KMS-11 (cell line): ENCODE data around the gene C1orf105.

Source experiments
- H2AFZ ChIP-seq: fragments of 200-600 bp; sonication (generic); 2 replicates; pipeline ENCODE4 v1.6.1; 2016; ENCODE audit warnings: antibody characterized with exemption, mixed run types, low read depth
- H3K27ac ChIP-seq: fragments of 200-600 bp; sonication (generic); 2 replicates; pipeline ENCODE4 v1.6.1; 2016; ENCODE audit warnings: mild to moderate bottlenecking, mixed run types
- H3K27me3 ChIP-seq: fragments of 200-600 bp; sonication (generic); 2 replicates; pipeline ENCODE4 v1.6.1; 2017; ENCODE audit warnings: mild to moderate bottlenecking, low read depth, mixed run types, moderate library complexity; ENCODE audit not compliant: insufficient read depth
- H3K36me3 ChIP-seq: fragments of 200-600 bp; sonication (generic); 2 replicates; pipeline ENCODE4 v1.6.1; 2017; ENCODE audit warnings: mild to moderate bottlenecking, mixed run types; ENCODE audit not compliant: insufficient read depth
- H3K4me1 ChIP-seq: fragments of 200-600 bp; sonication (generic); 2 replicates; pipeline ENCODE4 v1.6.1; 2016; ENCODE audit warnings: mild to moderate bottlenecking, low read depth, mixed run types; ENCODE audit not compliant: poor library complexity, severe bottlenecking
- H3K4me2 ChIP-seq: fragments of 200-600 bp; sonication (generic); 2 replicates; pipeline ENCODE4 v1.7.0; 2016; ENCODE audit warnings: mild to moderate bottlenecking, mixed run types
- H3K4me3 ChIP-seq: fragments of 200-600 bp; sonication (generic); IDR thresholded peaks from 2 replicates; pipeline ENCODE4 v1.6.1; 2017; ENCODE audit warnings: low read depth, low read length, mixed read lengths; ENCODE audit not compliant: insufficient read depth
- H3K79me2 ChIP-seq: fragments of 200-600 bp; sonication (generic); 2 replicates; pipeline ENCODE4 v1.6.1; 2016; ENCODE audit warnings: low read depth, mixed run types; ENCODE audit not compliant: insufficient read depth
- H3K9ac ChIP-seq: fragments of 200-600 bp; sonication (generic); 2 replicates; pipeline ENCODE4 v1.6.1; 2016; ENCODE audit warnings: mild to moderate bottlenecking, mixed run types
- H4K20me1 ChIP-seq: fragments of 200-600 bp; sonication (generic); 2 replicates; pipeline ENCODE4 v1.6.1; 2016; ENCODE audit warnings: mild to moderate bottlenecking, mixed run types; ENCODE audit not compliant: insufficient read depth
- CTCF ChIP-seq: fragments of 200-600 bp; sonication (generic); conservative IDR thresholded peaks from 2 replicates; pipeline ENCODE4 v1.6.1; 2017; ENCODE audit warnings: low read depth, mild to moderate bottlenecking, antibody characterized with exemption, low read length, moderate library complexity, mixed read lengths

C1orf105 gene

DNA sequence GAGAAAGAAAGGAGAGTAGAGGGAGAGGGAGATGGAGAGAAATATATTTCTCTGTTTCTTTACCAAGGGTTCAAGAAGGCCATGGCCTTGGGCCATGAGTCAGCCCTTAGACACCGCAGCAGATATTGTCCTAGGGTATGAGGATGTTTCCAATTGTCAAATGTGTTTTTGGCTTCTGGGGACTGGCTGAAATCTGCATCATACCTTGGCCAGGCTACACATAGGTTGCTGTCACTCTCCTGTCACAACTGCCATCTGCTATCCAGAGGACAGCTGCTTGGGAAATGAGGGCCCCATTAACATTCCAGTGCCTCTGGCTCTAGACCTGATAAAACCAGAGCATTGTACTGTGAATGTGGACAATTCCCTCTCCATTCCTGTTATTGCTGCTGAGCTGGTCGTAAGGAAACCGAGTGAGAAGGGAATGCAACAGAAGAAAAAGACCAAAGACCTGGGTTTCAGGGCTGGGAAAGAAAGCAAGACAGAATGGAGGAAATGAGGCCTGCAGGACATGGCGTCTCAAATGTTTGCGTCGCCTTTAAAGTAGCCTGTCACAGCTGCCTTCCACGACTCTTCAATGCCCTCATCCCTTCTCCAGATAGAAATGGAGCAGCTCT is 32.2 kb downstream of the C1orf105 start:
- no peak for TF ChIP-seq CTCF
- H3K4me3 ChIP-seq, result no peak overlapping the region
- no peak overlapping the region for H3K4me2 ChIP-seq
- no peak overlapping the region for H2AFZ ChIP-seq
- no peak overlapping the region for H3K27ac ChIP-seq
- H3K4me1 ChIP-seq, result no peaks in the 10 kb centered on the region
- no peaks in the 10 kb centered on the region for H3K79me2 ChIP-seq
- no peaks in the 10 kb centered on the region for H3K27me3 ChIP-seq
- no peaks in the 10 kb centered on the region for H3K36me3 ChIP-seq
- no peaks in the 10 kb centered on the region for H4K20me1 ChIP-seq
- H3K9ac ChIP-seq, result no peak overlapping the region

DNA sequence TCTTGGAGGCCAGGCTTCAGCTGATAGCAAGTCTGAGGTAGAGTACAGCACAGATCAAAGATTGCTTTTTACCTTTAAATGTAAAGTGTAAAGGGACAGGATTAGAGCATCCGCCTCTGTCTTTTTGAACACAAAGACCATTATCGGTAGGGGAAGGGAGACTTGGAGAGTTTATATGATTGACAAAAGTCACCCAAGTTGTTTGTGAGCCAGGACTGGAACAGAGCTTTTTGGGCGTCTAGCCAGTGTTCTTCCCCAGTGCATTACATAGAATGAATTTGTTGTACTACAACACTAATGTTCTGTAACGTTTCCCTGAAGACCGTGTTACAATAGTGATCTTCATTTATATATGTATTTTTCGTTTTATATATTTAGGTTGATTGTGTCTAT is 32.7 kb downstream of the C1orf105 start:
- no peak overlapping the region for H3K4me2 ChIP-seq
- H3K79me2 ChIP-seq, result no peaks in the 10 kb centered on the region
- H3K27me3 ChIP-seq, result no peaks in the 10 kb centered on the region
- no peak overlapping the region for H3K27ac ChIP-seq
- H3K9ac ChIP-seq, result no peak overlapping the region
- no peaks in the 10 kb centered on the region for H3K36me3 ChIP-seq
- H2AFZ ChIP-seq, result no peak overlapping the region
- no peaks in the 10 kb centered on the region for H3K4me1 ChIP-seq
- H4K20me1 ChIP-seq, result no peaks in the 10 kb centered on the region
- TF ChIP-seq CTCF, result no peak
- H3K4me3 ChIP-seq, result no peak overlapping the region

- no peak for TF ChIP-seq CTCF
- H3K9ac ChIP-seq, result no peak overlapping the region
These were observed 33.1 kb downstream of the C1orf105 start for GRCh38 chr1:172453607-172454006.

DNA sequence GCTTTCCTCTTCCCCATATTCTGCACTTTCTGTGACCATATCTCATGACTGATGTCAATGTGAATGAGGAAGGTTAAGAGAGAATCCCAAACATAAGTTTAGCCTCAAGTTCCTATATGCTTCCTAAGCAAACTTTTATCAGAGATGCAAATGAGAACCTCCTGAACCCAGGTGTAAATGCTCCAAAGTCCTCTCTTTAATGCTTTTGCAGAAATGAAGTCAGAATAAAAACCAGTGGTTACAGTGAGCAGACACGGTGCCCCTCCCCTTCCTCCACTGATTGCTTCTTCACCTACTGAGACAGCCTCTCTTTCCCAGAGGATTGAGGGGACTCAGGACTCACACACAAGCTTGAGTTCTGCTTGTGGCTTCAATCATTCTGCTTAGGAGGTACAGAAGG is 35.0 kb downstream of the C1orf105 start:
- Histone ChIP-seq H2AFZ (no peak overlapping the region), H3K27me3 (no peaks in the 10 kb centered on the region)

More at GRCh38 chr1:172453607-172454006, 33.1 kb downstream of the C1orf105 start:
- Histone ChIP-seq H3K36me3 (no peaks in the 10 kb centered on the region), H3K4me3 (no peak overlapping the region), H3K27me3 (no peaks in the 10 kb centered on the region), H2AFZ (no peak overlapping the region), H3K4me2 (no peak overlapping the region), H3K4me1 (no peaks in the 10 kb centered on the region), H3K79me2 (no peaks in the 10 kb centered on the region), H3K27ac (no peak overlapping the region), H4K20me1 (no peaks in the 10 kb centered on the region)

More for the DNA sequence above, 35.0 kb downstream of the C1orf105 start:
- H3K27ac ChIP-seq, result no peak overlapping the region
- H3K4me1 ChIP-seq, result no peaks in the 10 kb centered on the region
- H3K79me2 ChIP-seq, result no peaks in the 10 kb centered on the region
- no peaks in the 10 kb centered on the region for H3K36me3 ChIP-seq
- H3K4me2 ChIP-seq, result no peak overlapping the region
- no peaks in the 10 kb centered on the region for H4K20me1 ChIP-seq
- H3K4me3 ChIP-seq, result no peak overlapping the region
- TF ChIP-seq CTCF, result no peak
- H3K9ac ChIP-seq, result no peak overlapping the region
